ENCODE results near the gene SMG6. TPM values are rescaled to one million over a fixed set of nuclear protein-coding genes. Genes with fewer than 3 reads are reported as not detected.

The SMG6 gene
- total and polyA plus RNA-seq, 2 of the 13 experiments (the other 11 are each of a cell fraction or from before 2014, with no cell fraction given) = 4.6 to 14.6 TPM

DNA sequence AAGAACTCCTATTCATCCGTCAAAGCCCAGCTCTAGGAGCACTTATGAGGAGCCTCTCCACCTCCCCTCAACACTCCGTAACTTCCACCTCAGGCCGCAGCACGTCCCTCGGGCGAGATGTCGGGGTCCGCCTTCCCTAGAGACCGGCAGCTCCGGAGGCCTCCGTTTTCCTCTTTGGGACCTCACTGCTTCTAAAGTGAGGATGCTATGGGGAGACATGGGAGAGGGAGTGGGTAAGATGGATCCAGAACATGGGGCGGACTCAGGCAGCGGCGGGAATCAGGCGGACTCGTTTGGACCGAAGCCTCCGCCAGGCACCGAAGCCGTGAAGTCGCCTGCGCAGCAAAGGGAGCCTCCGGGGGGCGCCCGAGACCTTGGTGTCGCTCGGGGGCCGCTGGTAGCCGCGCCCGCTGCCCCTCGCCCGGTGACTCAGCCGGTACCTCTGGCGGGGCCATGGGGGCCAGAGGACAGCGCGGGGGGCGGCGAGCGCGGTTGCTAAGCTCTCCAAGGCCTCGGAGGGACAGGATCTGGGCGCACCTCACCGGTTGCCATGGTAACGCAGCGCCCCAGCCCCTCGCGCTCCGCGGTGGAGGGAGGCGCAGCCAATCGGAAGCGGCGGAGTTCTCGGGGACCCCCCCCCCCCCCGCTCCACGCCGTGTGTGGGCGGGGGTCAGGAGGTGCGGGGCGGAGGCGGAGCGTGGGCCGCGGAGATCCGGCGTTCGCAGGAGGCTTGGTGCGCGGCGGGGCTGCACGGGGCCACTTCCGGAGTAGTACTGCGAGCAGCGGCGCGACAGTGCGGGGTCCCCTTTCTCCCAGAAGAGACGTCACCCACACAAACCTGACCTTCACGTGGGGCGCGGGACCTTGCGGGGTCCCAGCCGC is 250.0 kb downstream of the SMG6 start (continued):
- no peak for TF ChIP-seq TCF12 (IDR thresholded peaks at IDR 0.05)
- TF ChIP-seq TCF12 (CRISPR knock-in tag; IDR thresholded peaks at IDR 0.05) = peak; percentile 35; the same call in 1 of the 2 replicates
- TF ChIP-seq ATF7-NPFF (CRISPR knock-in tag; IDR thresholded peaks at IDR 0.05; ENCODE audit: low read depth) = no peak
- TF ChIP-seq, protein P1, sequence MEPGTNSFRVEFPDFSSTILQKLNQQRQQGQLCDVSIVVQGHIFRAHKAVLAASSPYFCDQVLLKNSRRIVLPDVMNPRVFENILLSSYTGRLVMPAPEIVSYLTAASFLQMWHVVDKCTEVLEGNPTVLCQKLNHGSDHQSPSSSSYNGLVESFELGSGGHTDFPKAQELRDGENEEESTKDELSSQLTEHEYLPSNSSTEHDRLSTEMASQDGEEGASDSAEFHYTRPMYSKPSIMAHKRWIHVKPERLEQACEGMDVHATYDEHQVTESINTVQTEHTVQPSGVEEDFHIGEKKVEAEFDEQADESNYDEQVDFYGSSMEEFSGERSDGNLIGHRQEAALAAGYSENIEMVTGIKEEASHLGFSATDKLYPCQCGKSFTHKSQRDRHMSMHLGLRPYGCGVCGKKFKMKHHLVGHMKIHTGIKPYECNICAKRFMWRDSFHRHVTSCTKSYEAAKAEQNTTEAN (CRISPR knock-in tag; conservative IDR thresholded peaks at IDR 0.05) = no peak
- no peak for TF ChIP-seq MEF2D (CRISPR knock-in tag; IDR thresholded peaks at IDR 0.05)
- TF ChIP-seq, protein P2, sequence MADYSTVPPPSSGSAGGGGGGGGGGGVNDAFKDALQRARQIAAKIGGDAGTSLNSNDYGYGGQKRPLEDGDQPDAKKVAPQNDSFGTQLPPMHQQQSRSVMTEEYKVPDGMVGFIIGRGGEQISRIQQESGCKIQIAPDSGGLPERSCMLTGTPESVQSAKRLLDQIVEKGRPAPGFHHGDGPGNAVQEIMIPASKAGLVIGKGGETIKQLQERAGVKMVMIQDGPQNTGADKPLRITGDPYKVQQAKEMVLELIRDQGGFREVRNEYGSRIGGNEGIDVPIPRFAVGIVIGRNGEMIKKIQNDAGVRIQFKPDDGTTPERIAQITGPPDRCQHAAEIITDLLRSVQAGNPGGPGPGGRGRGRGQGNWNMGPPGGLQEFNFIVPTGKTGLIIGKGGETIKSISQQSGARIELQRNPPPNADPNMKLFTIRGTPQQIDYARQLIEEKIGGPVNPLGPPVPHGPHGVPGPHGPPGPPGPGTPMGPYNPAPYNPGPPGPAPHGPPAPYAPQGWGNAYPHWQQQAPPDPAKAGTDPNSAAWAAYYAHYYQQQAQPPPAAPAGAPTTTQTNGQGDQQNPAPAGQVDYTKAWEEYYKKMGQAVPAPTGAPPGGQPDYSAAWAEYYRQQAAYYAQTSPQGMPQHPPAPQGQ (CRISPR knock-in tag; IDR thresholded peaks at IDR 0.05; ENCODE audit: borderline replicate concordance) = no peak
- no peak for TF ChIP-seq REPIN1 (CRISPR knock-in tag; IDR thresholded peaks at IDR 0.05; ENCODE audit: borderline replicate concordance, low read depth)
- TF ChIP-seq, protein P3, sequence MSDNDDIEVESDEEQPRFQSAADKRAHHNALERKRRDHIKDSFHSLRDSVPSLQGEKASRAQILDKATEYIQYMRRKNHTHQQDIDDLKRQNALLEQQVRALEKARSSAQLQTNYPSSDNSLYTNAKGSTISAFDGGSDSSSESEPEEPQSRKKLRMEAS (IDR thresholded peaks at IDR 0.05) = peak; percentile 37; the same call in 1 of the 2 replicates
- TF ChIP-seq HMG20A (CRISPR knock-in tag; IDR thresholded peaks at IDR 0.05; ENCODE audit: borderline replicate concordance) = no peak
- TF ChIP-seq SNAI1 (CRISPR knock-in tag; IDR thresholded peaks at IDR 0.05; ENCODE audit: borderline replicate concordance) = no peak
- TF ChIP-seq RFX3 (CRISPR knock-in tag; IDR thresholded peaks at IDR 0.05) = peak; percentile 75
- no peak for TF ChIP-seq MAF1 (CRISPR knock-in tag; IDR thresholded peaks at IDR 0.05; ENCODE audit: borderline replicate concordance)
- no peak for TF ChIP-seq ZNF572 (CRISPR knock-in tag; IDR thresholded peaks at IDR 0.05)
- TF ChIP-seq ZNF678 (CRISPR knock-in tag; IDR thresholded peaks at IDR 0.05) = 0 out of 2 replicates have a peak, but pooled peaks have one; percentile 30
- TF ChIP-seq CHCHD3 (CRISPR knock-in tag; IDR thresholded peaks at IDR 0.05) = 0 out of 2 replicates have a peak, but pooled peaks have one; percentile 71
- 0 out of 2 replicates have a peak, but pooled peaks have one; percentile 43 for TF ChIP-seq NRL (CRISPR knock-in tag; IDR thresholded peaks at IDR 0.05; ENCODE audit: borderline replicate concordance)
- TF ChIP-seq, protein P4, sequence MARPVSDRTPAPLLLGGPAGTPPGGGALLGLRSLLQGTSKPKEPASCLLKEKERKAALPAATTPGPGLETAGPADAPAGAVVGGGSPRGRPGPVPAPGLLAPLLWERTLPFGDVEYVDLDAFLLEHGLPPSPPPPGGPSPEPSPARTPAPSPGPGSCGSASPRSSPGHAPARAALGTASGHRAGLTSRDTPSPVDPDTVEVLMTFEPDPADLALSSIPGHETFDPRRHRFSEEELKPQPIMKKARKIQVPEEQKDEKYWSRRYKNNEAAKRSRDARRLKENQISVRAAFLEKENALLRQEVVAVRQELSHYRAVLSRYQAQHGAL (CRISPR knock-in tag; IDR thresholded peaks at IDR 0.05; ENCODE audit: not compliant biosample characterization) = no peak
- TF ChIP-seq MAFG (CRISPR knock-in tag; IDR thresholded peaks at IDR 0.05) = no peak

Measured in HepG2 (cell line).